DMS114 treated with DMSO at 0.1 percent for 48 hours (cell line): ENCODE measurements around the gene TRNT1.

Experiments used
- DNase-seq: peaks from one replicate; lab custom pipeline; 2025; ENCODE audit not compliant: unreplicated experiment; lab: John Stamatoyannopoulos, UW

The TRNT1 gene

DNA sequence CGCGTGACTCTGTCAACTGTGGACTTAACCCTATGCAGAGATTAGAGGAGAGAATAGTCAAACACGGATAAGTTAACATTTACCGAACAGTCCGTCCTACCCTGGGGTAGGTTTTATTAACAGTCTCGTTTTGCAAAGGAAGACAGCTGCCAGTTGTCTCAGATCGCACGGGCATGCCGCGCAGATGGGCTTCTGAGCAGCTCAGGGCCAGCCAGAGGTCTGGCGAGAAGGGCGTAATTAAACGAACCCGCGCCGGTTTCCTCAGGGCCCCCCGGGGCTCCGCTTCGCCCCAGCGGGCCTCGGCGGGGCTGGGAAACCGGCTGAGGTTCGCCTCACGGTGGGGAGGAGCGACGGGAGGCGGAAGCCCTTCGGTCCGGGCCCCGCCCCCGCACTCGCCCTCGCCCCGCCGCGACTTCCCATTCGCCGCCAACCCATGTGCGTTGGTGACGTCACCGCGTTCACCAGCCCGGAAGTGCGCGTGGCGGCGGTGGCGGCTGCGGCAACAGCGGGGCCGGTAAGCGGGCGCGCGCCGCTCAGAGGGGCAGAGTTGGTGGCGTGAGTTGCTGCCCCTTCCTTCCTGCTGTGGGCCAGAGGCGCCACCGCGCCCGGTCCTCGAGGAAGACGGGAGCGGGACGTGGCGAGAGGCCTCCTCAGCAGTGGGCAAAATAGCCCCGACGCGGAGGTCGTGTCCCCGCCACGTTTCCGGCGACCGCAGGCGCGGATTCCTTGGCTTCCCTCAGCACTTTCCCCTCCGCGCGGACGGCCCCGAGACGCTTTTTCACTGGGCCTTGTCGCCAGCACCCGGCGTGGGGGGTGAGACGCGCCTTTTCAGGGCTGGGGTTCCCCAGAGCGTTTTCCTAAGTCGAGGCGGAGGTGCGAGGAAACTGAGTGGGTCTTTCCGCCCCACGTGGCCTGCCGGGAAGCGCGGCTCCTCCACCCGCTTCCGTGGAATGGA is at the start of gene TRNT1:
Gene TRNT1, plus strand, starts transcription at position 464 of the 955 bp plus-strand sequence. CDS start 2,101 bp downstream, outside the sequence.
- DNase-seq = peak; percentile 73

DNA sequence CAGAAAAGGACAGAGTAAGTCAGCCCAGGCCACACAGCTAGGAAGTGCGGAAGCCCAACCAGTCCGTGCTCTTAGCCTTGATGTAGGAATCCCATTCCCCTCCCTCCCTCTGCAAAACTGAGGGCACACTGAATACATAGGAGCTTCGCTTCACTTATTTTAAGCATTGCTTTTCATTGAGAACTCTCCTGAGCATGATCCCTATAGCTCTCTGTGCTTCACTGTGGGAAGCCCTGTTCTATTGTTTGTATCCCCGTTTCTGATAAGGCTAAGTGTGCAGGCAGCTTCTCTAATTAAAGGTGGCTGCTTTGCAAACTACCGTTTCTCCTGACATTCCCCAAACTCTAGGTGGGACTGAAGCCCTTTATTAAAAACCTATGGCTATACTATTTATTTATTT is 46.4 kb upstream of the TRNT1 start:
- DNase-seq = no peak

DNA sequence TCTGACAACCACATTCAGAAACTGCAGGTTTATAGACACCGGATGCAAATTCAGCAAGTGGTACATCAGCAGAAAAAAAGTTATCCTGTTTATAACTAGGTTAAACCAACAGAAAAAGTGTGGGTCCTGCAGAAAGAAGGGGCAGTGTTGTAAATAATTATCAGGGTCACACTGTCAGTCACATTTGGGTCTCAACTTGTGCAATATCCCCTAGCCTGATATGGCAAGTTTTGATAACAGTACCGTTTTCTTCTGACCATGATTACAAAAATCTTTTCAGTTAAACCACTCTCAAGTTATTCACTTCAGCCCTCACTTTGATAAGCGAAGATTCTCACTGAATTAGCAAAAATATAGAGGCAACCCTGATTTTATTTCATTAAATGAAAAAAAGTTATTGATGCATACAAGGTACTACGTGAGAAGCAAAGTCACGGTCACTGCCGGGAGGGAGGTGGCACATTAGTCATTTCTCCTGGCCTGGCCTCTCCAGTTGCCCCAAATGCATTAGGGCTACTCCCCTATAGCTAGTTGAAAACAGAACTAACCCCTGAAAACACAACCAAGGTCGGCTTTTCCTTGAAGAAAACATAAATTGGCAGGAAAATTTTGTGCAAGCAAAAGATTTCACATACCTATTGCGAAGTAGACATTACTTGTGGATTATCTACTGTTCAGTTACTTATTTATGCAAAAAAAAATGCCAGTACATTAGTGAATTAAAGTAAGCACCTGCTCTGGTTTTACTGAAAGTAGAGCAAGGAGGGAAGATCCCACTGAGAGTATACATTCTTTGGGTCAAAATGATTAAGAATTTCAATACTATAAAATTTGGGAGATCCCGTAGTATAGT is 45.1 kb upstream of the TRNT1 start:
- DNase-seq = no peak

DNA sequence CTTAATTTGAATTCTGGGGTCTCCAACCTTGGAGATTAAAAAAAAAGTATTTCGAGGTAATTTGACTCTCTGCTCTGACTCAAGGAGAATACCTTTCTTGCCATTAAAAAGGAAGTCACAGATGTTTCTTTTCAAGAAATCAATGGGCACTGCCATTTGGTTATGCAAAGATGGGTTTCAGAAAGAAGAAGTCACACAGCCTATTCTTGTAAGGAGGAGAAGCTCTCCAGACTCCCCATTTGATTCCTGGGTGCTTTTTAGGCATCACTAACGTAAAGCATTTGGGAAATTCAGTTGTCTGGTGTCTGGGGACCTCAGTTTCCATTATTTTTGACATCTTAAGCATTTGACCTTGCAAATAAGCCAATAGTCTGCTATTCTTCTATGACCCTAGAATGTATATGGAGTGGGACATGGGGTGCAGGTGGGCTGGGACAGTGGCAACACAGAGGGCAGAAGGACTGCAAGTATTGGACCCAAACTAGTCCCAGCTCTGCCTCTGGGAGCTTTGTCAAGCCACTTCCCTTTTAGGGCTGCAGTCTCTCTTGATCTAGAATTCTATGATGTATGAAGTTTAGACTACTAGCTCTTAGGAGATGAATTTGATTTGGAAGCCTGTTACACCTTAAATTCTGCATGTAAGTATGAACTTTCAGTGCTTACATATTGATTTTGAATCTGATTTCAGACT is 44.4 kb upstream of the TRNT1 start:
- no peak for DNase-seq

DNA sequence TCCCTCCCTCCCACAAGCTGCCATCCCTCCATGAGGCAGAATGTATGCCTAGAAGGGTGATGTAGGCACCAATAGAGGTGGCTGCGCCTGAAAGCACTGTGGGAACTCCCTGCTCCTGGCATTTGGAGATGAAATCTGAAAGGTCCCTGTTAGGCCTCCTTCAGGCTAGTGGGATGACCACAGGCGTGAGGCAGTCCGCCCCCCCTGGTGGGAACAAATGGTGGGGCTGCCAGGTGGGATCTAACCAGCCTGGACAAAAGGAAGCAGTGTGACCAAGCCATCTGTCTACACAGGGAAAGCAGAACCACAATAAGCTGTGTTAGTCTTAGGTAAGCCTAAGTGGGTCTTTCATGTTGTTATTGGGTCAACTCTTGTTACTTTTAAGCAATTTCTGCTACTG is 41.9 kb upstream of the TRNT1 start:
- no peak for DNase-seq

DNA sequence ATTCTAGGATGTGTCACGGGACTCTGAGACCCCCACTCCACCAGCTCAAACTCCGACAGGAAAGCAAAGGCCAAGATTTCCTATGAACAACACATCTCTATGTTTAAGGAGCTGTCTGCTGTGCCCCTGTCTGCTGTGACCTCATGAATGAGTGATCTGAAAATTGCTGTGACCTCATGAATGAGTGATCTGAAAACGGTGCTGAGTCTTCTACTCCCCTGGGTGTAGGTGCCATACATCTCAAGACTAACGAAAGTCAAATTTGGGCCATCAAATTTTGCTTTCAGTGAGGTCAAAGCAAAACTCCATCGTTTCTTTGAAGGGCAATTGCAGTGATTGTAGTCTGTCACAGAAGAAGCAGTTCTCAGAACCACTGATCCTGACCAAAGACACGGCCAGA is 41.0 kb upstream of the TRNT1 start:
- DNase-seq = no peak

DNA sequence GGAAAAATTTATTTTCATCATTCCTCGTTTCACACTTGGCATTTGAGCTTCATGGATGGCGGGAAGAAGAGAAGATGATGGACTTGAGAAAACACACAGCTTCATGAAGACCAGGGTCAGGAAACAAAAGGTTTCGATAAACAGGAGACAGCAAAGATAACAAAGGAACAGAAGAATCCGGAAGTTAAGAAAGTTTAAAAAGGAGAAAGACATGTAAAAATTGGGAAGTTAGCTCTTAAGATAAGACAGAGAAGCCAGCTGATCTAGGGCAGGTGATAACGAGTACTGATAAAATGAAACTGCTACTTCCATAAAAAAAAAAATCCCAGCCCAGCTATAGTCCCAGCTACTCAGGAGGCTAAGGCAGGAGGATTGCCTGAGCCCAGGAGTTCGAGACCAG is 40.5 kb upstream of the TRNT1 start:
- DNase-seq = no peak

DNA sequence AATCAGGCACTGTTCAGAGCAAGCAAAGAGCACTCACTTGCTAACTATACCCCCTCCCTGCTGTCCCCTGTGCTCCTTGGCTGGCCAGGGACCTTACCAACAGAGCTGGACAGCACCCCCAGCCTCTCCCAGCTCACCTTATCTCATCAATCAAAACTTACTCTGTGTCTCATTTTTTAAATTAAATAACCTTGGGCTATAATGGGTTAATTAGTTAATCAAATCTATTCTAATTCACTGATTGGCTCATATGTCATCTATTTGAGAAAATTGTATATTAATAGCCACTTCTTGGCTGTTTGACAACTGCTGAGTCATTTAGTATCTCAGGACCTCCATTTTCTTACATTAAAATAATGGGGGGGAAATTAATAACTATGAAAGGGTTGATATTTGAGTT is 39.5 kb upstream of the TRNT1 start:
- DNase-seq = no peak

DNA sequence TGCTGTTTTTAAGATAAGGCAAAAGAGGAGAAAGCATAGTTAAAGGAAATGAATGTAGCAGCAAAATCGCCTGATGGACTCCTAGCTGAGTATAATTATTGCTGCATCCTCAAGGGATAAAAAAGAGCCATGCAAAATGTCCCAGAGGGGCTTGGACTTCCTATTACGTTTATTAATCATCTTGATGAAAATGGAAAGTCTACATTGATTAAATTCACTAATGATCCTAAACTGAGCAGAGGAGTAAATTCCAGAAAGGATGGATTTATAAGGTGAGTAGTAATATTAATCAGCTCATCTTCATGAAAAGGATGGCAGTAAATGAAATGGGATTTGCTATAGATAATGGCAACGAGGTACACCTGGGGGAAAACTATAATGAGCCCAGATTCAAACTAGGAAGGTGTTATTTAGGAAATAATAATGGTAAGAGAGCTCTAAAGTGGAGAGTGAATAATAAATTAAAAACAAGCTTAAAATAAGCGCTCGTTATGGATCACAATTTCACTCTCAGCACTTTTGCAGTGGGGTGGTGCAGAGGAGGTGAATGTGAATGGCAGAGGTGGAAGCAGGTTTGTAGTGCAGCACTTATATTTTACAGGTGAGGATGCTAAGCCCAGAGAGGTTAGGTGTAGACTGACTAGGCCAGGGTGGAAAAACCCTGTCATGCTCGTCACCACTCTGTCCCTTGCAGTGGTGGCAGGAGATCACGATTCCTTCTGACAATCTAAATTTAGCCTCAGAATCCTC is 38.8 kb upstream of the TRNT1 start:
- no peak for DNase-seq

DNA sequence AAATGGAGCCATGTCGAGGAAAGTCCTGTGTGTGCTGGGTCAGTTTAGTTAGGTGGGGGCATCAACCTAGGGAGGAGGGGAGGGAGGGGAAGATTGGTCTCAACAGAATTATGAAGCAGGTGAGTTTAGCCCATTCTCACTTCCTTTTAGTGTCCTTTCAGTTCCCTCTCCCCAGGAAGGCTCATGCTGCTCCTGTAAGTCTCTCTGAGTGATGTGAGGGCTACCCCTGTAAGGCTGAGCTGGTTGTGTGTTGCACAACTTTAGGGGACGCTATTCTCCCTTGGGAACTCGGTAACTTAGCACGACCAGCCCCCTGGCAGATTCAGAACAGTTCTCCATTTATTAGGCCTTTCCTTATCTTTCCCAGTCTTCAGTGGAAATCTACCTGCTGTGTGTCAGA is 37.7 kb upstream of the TRNT1 start:
- DNase-seq = no peak

DNA sequence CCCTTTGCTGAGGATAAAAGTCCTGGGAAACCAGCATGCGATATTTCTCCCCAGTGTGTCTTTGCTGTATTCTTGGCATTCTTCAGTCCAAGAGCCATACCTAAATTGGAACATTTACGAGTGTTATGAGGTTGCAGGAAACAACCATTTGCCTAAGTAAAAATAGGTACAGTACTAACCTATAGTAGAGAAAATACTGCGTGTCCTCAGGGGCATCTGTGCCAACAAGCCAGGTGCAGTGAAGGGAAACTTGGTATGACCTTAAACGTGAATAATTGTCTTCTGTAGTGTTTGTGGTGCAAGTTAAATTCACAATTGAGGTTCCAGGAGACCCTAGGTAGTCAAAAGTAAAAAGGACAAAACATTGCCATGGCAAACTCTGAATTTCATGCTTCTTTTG is 28.8 kb upstream of the TRNT1 start:
- no peak for DNase-seq

DNA sequence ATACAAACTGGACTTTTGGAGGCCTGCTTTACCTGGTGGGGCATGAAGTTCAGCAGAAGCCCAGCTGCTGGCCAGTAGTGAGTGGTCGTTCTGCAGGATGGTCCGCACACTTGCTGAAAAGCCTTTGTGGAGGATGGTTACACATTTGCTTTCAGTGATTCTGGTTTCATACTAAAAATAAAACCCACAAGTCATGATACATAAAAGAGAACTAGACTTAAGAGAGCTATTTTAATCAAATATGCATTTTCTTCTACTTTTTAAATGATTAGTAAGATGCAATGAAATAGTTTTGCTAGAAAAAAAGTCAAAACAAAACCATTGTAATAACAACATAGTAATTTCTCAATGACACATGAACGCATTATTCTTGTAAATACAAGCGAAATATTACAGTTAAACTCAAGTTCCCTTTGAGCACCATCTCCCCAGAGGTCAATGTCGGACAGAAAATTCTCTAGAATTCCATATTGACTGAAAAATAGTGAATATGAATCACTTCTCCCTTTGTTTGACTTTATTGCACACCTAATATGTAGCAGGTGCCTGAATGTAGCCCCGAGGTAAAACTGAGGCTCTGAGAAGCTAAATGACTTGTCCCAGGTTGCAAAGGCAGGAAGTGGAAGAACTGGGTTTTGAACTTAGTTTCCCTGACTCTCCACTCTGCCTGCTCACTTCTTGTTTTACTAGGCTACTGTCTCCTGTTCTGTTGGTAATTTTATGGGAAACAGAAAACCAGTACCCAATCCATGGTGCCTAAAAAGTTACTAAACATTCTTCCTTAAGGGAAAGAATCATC is 24.9 kb upstream of the TRNT1 start:
- no peak for DNase-seq

DNA sequence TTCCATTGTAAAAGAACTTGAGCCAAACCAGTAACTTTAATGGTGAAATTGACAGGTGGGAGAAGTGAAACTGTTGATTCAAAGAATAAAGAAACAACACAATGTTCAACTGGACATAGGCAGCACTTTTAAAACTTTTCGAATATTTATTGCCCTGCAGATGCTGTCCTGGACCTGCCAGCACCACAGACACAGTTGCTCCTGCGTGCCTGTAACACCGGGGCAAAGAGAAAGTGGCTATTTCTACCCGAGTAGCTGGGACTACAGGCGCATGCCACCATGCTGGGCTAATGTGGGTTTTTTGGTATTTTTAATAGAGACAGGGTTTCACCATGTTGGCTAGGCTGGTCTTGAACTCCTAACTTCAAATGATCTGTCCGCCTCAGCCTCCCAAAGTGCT is 24.0 kb upstream of the TRNT1 start:
- DNase-seq = no peak

DNA sequence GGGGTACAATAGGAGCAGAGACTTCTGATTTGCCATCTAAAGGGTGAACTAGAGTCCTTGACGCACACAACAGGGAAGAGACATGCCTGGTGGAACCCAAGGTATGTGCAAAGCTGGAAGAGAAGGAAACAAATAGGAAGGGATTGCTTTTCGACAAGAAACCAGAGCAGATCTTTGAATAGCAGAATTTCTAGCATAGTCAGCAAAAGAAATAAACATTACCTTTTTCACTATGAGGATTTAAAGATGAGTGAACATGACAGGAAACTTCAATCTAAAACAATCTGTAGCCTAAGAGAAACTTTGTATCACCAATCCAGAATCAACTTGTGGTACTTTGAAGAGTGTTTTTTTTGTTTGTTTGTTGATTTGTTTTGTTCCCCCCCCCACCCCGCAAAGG is 21.5 kb upstream of the TRNT1 start:
- no peak for DNase-seq

DNA sequence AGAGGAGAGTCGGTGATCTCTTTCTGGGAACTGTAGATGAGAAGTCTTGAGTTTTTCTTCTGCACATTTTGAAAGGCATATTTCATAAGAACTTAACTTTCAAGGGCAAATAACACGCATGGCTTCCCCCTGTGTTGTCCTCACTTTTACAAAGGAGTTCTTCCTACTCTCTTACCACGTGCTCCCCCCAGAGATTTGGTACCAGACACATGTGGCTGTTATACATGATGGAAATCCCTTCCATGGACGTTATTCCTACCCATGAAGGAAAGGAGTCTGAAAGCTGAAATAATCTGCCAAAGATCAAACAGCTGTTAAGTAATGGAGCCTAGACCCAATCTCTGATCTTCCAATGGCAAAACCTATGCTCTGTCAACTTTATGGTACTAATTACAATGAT is 20.9 kb upstream of the TRNT1 start:
- no peak for DNase-seq

DNA sequence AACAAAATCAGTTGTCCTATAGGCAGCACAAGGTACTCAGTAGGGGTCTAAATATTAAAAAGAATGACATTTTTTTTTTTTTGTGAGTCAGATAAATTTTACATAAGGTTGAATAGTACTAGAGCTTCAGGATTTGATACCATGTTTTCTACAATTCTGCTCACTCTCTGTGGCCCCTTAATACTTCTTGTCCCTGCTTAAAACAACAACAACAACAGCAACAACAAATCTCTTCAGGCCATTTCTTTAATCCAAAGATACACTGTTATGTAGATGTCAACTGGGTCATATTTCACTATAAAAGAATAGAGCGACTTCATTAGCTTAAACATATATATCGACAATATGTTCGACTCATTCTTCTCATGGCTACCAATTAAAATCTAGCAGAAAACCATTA is 19.6 kb upstream of the TRNT1 start:
- no peak for DNase-seq

DNA sequence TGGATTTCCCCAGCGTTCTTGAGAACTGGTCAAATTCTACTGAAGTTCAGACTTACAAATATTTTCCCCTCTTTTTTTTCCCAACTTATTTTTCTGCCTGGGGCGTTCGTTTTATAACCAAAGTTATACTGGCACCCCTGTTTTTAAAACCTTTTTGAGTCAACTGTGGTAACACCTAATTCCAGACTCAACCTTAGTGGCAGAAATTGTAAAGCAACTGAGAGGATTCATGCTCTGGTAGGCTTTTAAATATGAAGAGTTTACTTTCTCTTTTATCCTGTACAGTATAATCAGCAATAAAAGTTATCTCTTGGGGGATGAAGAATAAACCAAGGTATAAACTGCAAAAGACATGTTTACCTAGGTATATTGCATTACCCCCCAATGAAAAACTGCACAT is 18.9 kb upstream of the TRNT1 start:
- DNase-seq = no peak

DNA sequence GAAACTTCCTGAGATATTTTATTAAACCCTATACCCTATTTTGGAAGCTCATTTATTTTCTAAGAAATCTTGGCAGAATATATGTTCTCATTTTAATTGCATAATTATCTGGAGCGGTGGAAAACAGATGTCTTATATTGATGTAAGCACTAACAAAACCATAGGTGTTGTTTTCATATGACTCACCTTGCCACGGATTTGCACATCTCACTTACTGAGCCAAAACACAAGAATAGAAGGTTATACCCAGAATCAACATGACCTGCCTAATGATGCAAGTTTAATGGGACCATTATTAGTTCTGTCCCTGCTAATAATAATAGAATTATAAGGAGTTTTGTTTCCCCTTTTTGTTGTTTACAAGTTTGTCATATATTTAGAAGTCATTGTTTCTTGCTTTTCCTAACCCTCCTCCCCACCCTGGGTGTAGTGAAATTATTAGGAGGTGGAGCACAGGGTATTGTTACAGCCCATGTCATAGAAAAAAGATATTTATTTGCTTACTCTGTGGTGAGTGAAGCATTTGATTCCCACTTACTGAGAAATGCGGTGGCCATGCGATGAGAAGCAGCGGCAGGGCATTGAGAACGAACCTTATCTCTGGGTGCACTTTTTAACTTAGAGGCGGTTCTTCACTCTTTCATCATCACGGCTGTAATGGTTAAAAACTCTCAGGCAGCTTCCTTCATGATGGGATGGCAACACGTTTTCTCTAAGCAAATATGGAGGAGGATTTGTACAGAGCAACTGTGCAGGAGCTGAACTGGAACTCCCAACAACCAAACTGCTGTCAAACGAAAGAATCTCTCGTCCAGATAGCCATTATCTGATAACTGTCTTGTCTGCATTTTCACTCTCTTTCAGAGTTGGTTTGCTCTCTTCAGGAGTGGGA is 17.1 kb upstream of the TRNT1 start:
- no peak for DNase-seq

DNA sequence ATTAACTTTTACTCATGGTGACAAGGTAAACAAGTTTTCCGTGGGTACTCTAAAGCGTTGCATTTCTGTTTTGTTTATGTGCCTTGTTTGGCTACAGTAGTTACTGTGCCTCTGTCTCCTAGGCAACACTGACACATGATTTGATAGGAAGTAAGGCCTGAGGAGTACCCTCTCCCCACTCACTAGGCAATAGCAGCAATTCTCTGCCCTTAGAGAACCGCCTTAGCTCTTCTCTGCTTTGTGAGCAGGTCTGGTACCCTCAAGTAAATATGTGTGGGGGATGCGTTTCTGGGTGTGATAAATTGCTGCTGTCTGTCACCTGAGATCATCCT is 16.5 kb upstream of the TRNT1 start, which contains the start of gene IL5RA:
Gene IL5RA, minus strand, starts transcription at position 76 of the 332 bp plus-strand sequence. CDS start 5,390 bp downstream, outside the sequence.
- DNase-seq = no peak
